GM15510 (cell line): ENCODE data around the gene LOXHD1.

Experiments used
- POLR2A ChIP-seq: IDR thresholded peaks from 3 replicates; pipeline ENCODE4 v1.6.1; 2011; ENCODE audit warnings: borderline replicate concordance; ENCODE audit not compliant: insufficient read length; ENCODE audit errors: extremely low read depth

LOXHD1 gene

GRCh38 chr18:46459789-46460455, 197.1 kb downstream of the LOXHD1 start:
- no peak for TF ChIP-seq POLR2A

- TF ChIP-seq POLR2A: no peak
These were observed 198.5 kb downstream of the LOXHD1 start for GRCh38 chr18:46458472-46458871.

- no peak for TF ChIP-seq POLR2A
These were observed 200.3 kb downstream of the LOXHD1 start for GRCh38 chr18:46456691-46457090.

DNA sequence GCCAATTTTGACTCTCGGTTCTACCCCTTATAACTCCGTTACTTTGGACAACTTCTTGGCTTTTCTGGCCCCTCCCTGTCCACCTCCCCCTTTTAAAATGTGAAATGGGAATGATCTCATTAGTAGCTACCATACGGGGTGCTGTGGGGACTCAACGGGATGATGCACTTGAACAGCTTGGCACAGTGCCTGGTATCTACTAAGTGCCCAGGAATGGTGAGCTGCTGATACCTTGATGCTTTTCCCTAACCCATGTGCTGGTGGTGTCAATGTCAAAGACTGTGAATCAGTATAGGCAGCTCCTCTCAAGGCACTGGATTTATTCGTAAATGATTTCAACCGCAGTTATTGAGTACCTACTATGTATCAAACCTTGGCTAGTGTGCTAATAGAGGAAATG, 204.2 kb downstream of the LOXHD1 start:
- TF ChIP-seq POLR2A: no peak

- TF ChIP-seq POLR2A: no peak
These were observed 207.5 kb downstream of the LOXHD1 start for GRCh38 chr18:46449499-46449898.

DNA sequence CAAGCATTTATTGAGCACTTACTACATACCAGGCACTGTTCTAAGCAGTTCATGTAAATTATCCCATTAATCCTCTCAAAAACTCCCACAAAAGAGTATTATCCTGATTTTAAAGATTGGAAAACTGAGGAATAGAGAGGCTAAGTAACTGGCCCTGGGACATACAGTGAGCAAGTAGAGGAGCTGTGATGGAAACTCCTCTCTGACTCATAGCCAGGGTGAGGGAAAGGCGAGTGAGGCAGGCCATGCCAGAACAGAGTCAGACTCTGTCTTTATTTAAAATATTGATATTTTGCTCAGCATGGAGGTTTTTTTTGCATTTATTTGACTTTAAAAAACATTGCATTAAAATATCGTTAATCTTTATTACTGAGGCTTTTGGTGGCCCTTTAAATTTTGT, 208.0 kb downstream of the LOXHD1 start:
- TF ChIP-seq POLR2A: no peak

GRCh38 chr18:46448347-46448746, 208.7 kb downstream of the LOXHD1 start:
- no peak for TF ChIP-seq POLR2A

DNA sequence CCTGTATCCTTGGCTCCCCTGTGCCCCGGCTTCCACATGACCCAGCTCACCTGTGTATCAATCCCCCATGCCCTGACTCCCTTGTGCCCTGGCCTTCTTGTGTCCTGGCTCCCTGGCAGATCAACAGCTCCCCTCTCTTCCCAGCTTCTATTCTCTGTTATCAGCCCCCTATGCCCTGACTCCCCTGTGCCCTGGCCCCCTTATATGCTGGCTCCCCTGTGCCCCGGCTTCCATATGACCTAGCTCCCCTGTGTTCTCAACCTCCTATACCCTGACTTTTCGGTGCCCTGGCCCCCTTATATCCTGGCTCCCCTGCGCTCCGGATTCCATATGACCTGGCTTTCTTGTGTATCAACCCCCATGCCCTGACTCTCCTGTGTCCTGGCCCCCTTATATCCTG, 209.2 kb downstream of the LOXHD1 start:
- TF ChIP-seq POLR2A: no peak

GRCh38 chr18:46447323-46447722, 209.7 kb downstream of the LOXHD1 start:
- TF ChIP-seq POLR2A: no peak

- TF ChIP-seq POLR2A: no peak
These were observed 211.3 kb downstream of the LOXHD1 start for GRCh38 chr18:46445522-46446313.

GRCh38 chr18:46439037-46439436, 218.0 kb downstream of the LOXHD1 start:
- TF ChIP-seq POLR2A: no peak

DNA sequence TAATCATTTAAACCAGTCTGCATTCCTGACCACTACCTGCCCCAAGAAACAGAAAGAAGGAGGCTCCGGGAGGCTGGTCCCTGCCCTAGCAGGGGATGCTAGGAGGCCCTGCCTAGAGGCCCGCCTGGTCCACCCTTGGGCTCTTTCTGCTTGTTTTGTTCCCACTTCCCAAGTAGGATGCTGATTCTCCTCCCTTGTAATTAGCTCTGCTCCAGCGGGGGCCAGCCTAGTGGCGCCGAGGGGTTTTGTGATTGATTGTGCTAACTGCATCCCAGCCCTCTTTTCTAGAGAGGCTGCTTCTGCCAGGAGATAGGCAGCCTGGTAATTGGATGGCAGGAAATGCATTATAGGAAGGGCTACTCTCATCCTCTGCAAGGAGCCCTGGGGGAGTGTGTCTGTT, 220.0 kb downstream of the LOXHD1 start:
- no peak for TF ChIP-seq POLR2A

DNA sequence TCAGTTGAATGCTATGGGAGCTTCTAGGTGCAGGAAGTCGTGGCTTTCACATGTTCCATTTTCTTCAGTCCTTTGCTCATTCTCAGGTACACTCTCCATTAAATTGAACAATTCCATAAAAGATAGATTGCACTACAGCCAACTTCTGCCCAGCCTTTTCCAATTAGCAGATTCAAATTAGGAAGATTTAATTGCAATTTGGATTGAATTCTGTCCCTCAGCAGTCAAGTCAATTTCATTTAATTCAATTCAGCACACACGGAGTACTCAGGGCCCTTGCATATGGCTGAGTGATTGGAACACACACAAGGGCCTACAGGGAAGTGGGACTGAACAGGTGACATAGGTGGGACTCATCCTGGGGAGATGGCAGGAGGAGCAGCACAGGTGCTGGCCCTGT, 220.4 kb downstream of the LOXHD1 start:
- TF ChIP-seq POLR2A: no peak

DNA sequence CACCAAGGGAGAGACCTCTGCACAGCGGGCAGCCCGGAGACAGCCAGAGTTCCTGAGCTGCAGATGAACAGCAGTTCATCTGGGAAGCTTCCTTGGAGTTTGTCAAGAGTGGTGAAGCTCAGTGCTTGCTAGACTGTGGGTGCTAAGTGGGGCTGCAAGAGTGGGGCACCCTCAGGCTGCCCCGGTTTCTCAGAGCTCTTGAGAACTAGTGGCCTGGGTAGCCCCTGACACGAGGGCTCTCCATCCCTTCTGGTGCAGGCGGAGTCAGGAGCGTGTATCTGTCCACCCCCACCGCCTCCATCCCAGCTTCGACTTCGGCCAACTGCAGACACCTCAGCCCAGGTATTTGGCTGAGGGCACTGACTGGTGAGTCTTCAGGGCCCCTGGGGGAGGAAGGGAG, 222.0 kb downstream of the LOXHD1 start:
- TF ChIP-seq POLR2A: no peak

DNA sequence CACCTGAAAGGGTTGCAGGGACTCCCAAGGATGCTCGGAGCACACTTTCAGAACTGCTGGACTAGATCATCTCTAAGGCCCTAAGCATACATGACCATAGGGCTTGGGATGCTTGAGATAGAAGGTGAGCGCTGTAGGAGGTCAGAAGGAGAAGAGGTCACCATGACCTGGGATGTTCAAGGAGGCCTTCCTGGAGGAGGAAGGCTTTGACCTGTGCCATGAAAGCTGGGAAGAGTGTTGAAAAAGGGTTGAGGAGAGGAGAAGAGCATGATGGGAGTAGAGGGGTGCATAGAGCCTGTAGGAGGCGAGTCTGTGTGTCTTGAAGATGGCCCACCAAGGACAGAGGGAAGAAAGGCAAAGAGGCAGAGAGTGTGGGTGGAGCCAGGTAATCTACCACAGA, 222.4 kb downstream of the LOXHD1 start:
- no peak for TF ChIP-seq POLR2A

DNA sequence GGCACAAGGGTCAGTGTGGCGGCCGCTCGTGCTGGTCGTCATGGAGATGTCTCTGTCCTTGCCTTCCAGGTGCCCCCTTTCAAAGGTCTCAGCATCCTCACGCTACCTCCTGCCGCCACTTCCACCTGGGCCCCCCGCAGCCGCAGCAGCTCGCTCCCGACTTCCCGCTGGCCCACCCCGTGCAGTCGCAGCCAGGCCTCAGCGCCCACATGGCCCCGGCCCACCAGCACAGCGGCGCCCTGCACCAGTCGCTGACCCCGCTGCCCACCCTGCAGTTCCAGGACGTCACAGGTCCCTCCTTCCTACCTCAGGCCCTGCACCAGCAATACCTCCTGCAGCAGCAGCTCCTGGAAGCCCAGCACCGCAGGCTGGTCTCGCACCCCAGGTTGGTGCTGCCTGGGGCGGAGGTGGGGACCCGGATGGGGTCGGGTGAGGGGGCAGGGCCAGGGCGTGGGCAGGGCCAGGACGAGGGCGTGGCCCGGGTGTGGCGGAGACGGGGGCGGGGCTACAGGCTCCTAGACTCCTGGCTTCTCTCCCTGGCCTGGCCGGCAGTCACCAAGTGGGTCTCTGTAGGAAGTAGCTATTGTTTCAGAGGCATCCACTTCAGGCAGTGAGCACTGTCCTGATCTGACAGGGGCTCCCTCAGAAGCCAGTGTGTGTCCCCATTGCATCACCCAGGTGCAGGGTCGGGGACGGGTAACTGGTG, 223.7 kb downstream of the LOXHD1 start:
- no peak for TF ChIP-seq POLR2A

DNA sequence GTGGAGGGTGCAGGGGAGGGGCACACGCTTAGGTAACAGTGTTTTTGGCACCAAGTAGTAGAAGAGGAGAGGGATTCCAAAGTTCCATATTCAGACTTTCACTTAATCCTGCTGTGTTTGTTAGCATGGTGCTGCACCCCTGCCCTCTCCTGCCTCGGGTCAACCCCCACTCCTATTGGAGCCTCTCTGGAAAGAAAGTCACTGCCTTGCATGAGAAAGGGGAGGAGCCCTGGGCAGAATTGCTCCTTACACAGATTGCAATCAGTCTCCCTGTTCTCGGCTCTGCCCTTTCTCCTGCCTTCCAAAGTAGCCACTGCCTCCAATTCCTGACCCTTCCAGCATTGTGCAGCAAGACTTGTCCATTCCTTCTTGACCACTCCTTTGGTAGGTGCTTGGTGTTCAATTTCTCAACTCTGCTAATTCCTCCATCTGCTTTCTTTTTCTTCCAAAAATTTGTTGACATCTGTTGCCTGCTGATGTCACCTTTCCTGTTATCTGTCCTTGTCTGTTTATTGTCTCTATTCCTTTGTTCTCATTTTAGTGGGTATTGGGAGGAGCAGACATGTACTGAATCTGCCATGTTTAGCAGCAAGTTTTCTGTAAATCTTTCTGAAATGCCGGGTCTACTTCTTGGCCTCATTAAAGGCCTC, 225.4 kb downstream of the LOXHD1 start:
- TF ChIP-seq POLR2A: no peak
